Fibroblast of lung (primary cell): Measurements from ENCODE around the gene TANGO2.

Experiments used
- EZH2 ChIP-seq: IDR thresholded peaks from 2 replicates; pipeline ENCODE4 v1.5.1; 2012; ENCODE audit warnings: low read length, control low read depth, mild to moderate bottlenecking; ENCODE audit errors: missing control alignments
- TF ChIP-seq, protein P1 (sequence below), 2 donors: IDR thresholded peaks in 1 of 2; conservative IDR thresholded peaks in 1 of 2; 1 replicate in 1 of 2; 2 replicates in 1 of 2; pipeline ENCODE4 v1.5.1; 2011 to 2012; ENCODE audit warnings: low read length in 2 of 2, control low read depth in 1 of 2, inconsistent platforms in 1 of 2, low read depth in 1 of 2, mild to moderate bottlenecking in 1 of 2

DNA sequence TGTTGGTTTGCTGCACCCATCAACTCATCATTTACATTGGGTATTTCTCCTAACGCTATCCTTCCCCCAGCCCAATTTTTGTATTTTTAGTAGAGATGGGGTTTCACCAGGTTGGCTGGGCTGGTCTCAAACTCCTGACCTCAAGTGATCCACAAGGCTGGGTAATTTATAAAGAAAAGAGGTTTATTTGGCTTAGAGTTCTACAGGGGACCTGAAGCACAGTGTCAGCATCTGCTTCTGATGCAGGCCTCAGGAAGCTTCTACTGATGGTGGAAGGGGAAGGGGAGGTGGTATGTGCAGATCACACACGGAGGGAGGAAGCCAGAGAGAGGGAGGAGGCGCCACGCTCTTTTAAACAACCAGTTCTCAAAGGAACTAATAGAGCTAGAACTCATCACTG is 25.8 kb downstream of the TANGO2 start:
- TF ChIP-seq, protein P1, sequence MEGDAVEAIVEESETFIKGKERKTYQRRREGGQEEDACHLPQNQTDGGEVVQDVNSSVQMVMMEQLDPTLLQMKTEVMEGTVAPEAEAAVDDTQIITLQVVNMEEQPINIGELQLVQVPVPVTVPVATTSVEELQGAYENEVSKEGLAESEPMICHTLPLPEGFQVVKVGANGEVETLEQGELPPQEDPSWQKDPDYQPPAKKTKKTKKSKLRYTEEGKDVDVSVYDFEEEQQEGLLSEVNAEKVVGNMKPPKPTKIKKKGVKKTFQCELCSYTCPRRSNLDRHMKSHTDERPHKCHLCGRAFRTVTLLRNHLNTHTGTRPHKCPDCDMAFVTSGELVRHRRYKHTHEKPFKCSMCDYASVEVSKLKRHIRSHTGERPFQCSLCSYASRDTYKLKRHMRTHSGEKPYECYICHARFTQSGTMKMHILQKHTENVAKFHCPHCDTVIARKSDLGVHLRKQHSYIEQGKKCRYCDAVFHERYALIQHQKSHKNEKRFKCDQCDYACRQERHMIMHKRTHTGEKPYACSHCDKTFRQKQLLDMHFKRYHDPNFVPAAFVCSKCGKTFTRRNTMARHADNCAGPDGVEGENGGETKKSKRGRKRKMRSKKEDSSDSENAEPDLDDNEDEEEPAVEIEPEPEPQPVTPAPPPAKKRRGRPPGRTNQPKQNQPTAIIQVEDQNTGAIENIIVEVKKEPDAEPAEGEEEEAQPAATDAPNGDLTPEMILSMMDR (conservative IDR thresholded peaks at IDR 0.05 in 1 of 2, IDR thresholded peaks at IDR 0.05 in 1 of 2; ENCODE audit: low read depth in 1 of 2, low read length in 2 of 2), result no peak
- TF ChIP-seq EZH2, result no peak
